Fibroblast of skin of right biceps (primary cell): ENCODE results near the gene PLEKHO2.
"Not testable (repeated sequence)": the region's sequence is repeated elsewhere in the genome, so short reads cannot be mapped to it uniquely, and the experiment has no call there.

Experiments
- DNase-seq: peaks from one replicate; pipeline ENCODE4 v3.0.0-alpha.2; 2013

Gene PLEKHO2, protein sequence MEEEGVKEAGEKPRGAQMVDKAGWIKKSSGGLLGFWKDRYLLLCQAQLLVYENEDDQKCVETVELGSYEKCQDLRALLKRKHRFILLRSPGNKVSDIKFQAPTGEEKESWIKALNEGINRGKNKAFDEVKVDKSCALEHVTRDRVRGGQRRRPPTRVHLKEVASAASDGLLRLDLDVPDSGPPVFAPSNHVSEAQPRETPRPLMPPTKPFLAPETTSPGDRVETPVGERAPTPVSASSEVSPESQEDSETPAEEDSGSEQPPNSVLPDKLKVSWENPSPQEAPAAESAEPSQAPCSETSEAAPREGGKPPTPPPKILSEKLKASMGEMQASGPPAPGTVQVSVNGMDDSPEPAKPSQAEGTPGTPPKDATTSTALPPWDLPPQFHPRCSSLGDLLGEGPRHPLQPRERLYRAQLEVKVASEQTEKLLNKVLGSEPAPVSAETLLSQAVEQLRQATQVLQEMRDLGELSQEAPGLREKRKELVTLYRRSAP

DNA sequence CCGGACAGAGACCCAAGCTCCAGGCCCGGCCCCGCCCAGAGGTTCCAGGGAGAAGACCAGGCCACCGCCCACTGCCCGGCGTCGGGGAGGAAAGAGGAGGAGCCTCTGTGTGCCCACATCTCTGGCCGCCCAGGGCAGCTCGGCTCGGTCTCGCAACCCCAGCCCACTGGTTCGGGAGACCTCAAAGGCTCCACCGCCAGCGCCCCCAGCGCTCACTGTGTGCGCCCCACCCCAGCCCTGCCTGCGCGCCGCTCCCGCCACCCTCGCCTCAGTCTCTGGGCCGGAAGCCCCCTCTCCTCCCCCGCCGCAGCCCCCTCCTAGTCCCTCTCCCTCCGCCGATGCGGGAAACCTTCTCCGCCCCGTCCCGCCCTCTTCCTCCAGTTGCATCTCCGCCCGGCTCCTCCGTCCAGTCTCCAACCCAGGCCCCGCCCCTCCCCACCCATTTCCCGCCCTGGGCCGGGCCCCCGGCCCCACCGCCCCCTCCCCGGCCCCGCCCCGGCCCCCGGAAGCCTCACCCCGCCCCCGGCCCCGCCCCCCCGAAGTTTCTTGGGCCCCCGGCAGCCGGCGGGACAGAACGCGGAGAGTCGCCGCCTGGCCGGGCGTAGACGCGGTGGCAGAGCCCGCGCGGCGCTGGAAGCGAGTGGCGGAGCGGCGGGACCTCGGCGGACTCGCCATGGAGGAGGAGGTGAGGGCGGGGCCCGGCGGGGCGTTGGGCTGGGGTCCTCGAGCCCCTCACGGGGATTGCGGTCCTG, at the start of gene PLEKHO2:
TSS of gene PLEKHO2 (plus strand) at position 572 of the 752 bp plus-strand sequence. CDS start at position 674, 102 bp downstream.
- DNase-seq, result peak; percentile 96

DNA sequence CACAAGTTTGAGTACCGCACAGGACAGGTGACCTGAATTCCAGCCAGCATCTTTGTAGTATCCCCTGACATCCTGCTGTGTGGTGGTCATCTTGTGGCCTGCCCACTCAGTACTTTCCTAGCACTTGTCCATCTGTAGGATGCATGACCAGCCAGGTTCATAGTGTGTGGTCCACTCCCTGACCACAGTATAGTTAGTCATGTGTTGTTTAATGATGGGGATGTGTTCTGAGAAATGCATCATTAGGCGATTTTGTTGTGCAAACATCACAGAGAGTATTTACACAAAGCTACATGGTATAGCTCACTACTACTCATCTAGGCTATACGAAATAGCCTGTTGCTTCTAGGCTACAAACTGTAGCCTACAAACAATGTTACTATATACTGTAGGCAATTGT, 49.4 kb upstream of the PLEKHO2 start:
- DNase-seq, result no peak

DNA sequence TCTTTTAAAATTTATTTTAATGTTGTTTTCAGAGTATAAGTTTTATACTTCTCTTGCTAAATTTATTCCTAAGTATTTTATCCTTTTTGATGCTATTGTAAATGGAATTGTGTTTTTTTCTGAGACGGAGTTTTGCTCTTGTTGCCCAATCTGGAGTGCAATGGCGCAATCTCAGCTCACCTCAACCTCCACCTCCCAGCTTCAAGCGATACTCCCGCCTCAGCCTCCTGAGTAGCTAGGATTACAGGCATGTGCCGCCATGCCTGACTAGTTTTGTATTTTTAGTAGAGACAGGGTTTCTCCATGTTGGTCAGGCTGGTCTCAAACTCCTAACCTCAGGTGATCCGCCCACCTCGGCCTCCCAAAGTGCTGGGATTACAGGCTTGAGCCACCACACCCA, 46.4 kb upstream of the PLEKHO2 start:
- DNase-seq, result not testable (repeated sequence)

DNA sequence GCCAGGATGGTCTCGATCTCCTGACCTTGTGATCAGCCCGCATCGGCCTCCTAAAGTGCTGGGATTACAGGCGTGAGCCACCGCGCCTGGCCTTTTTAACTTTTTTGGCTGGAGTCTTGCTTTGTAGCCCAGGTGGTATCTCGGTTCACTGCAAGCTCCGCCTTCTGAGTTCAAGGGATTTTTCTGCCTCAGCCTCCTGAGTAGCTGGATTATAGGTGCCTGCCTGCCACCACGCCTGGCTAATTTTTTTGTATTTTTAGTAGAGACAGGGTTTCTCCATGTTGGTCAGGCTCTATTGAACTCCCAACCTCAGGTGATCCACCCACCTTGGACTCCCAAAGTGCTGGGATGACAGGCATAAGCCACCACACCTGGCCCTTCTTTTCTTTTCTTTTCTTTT, 45.8 kb upstream of the PLEKHO2 start:
- not testable (repeated sequence) for DNase-seq

DNA sequence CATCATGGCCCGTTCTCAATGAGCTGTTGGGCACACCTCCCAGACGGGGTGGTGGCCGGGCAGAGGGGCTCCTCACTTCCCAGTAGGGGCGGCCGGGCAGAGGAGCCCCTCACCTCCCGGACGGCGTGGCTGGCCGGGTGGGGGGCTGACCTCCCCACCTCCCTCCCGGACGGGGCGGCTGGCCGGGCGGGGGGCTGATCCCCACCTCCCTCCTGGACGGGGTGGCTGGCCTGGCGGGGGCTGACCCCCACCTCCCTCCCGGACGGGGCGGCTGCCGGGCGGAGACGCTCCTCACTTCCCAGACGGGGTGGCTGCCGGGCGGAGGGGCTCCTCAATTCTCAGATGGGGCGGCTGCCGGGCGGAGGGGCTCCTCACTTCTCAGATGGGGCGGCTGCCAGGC, 42.8 kb upstream of the PLEKHO2 start:
- DNase-seq, result not testable (repeated sequence)

DNA sequence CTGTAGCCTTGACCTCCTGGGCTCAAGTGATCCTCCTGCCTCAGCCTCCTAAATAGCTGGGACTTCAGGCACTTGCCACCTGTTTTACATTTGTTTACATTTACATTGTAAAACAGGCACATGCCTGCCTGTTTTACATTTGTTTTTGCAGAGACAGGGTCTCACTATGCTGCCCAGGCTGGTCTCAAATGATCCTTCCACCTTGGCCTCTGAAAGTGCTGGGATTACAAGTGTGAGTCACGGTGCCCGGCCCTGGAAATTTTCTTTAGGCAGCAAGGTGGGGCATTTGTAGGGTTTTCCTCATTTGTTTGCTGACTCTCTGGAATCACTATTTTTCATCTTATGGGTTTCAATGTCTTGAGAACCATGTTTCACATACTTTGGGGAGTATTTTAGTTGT, 41.2 kb upstream of the PLEKHO2 start:
- DNase-seq, result no peak

DNA sequence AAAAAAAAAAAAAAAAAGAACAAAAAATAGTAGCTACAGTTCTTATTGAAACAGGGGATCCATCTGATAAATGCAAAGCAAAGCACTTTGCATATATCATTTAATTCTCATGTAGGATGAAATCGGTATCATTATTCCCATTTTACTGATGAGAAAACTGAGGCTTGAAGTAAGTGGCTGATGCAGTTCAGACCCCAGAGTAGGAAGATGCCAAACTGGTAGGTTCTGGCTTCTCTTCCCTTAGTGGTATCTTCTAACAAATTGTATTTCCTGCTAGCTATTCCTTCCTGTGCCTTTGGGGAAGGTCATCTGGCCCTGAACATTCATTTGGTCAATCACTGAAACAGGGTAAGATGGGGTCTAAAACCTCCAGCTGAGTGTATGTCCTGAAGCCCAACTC, 38.2 kb upstream of the PLEKHO2 start:
- DNase-seq, result no peak

DNA sequence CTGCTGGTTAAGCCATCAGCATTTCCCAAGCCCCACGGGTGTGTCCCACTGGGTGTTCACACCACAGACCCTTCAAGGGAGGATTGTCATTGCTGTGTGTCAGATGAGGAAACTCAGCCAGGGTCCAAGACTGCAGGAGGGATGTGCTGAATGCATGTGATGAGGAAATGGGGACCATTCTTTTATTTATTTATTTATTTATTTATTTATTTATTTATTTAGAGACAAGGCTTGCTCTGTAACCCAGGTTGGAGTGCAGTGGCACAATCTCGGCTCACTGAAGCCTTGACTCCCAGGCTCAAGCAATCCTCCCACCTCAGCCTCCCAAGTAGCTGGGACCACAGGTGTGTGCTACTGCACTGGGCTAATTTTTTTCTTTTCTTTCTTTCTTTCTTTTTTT, 37.1 kb upstream of the PLEKHO2 start:
- no peak for DNase-seq

DNA sequence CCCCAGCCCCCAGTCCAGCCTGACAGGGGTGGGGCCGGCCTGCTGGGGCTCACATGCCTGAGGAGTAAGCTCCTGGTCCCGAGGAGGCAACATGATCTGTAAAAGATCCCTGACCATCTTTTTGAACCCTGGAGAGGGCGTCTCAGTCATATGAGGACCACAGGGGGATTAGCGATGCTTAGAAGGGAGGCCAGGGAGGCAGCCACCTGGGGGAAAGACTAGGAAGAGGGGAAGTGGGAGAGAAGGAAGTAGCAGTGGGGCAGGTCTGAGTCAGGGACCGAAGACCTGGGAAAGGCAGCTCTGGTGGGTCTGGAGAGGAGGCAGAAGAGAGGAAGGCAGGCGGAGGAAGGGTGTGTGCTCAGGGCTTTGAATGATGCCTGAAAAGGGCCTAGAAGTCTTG, 35.2 kb upstream of the PLEKHO2 start:
- no peak for DNase-seq

DNA sequence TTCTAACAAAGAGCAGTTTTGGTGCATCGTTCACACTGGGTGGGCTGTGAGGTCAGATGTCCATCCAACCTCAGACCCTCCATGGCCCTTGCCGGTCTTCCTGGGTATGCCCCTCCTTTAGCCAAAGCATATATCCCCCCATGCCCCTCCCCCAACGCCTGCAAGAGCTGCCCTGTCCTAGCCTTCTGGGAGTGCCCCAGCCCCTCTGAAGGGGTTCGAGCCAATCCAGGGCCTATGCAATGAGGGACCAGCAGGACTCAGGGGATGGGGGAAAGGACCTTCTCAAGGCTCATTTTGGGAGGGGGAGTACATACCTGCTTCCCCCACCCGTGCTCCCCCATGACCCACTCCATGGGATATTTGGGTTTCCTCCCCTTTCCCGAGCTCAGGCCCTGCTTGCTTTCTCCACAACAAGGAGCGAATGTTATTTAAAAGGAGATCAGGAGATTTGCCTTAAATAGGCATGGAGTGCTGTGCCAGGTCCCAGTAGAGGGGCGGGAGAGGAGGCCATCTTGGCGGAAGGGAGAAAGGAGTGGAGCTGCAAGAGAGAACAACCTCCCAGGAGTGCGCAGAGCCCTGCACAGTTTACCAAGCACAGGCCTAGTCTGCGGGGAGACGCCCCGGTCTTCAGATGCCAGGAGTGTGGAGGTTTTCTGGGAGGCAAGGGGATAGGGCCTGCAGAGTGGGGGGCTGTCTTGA, 34.5 kb upstream of the PLEKHO2 start:
- no peak for DNase-seq

DNA sequence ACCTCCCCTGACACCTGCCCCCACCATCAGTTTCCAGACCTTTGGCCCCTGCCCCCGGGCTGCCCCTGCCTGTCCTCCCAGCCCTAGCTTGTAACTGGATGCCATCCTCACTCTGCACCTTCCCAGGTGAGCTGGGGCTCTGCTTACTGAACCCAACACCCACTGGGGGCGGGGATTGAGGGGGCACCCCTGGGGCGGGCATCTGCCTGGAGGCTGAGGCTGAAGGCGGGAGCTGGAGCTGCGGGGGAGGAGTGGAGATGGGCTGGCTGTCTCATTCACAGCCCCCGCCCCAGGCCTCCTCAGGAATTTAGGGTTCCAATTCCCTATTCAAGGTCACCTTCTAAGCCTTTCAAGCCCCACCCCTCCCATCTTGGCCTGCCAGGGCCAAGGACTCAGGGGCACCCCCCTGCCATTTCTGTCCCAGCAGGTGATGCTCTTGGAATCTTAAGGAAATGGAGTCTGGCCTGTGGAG, 33.9 kb upstream of the PLEKHO2 start:
- no peak for DNase-seq

DNA sequence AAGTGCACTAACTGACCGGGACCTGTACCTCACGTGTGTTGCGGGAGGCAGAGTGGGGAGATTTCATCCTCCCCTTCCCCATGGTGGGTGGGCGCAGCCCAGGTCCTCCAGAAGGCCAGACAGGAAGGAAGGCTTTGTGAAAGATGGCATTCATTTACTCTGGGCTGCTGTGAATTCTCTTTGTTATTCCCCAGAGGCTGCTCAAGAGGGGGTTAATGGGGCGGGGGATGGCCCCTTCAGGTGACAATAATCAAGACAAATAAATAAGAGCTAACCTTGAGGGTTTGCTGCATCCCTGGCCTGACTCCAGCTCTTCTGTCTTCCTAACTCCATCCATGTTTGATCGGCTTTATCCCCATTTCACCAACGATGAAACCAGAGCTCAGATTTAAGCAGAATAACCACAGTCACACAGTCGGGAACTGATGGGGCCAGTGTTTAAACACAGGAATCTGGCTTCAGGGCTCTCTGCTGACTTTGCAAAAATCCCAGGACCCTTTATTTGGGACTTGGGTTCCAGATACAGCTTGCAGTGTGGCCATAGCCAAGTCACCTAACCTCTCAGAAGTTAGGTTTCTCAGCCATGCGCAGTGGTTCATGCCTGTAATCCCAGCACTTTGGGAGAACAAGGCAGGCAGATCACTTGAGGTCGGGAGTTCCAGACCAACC, 32.8 kb upstream of the PLEKHO2 start:
- DNase-seq, result no peak

DNA sequence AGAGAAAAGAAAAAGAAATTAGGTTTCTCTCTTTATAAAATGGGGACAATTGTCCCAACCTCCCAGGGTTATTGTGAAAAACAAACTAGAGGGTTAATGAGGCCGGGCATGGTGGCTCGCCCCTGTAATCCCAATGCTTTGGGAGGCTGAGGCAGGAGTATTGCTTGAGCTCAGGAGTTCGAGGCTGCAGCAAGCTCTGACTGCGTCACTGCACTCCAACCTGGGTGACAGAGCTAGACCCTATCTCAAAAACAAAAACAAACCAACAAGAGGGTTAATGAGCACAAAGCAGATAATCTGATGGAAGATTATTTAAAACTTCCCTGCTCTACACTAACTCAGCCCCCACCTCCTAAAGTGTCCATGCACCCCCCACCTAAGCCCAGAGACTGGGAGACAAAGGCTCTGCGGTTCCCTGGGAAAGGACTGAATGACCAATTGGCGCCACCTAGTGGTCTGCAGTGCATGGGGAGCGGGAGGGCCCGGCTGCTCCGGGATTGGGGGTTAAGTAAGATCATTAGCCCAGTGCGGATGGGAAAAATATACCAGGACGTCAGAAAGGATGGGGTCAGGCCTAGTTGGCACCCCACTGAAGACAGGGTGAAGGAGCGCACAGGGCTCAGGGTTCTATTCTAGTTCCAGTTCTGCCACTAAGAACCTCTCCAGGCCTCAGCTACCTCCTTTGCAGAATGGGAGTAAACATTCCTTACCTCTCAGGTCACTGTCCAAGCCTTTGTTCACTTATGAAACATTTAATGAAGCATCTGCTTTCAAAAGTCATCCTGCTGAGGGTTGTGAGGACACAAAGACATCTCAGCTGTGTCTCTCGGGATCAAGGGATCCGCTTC, 31.8 kb upstream of the PLEKHO2 start:
- DNase-seq, result peak; percentile 68

DNA sequence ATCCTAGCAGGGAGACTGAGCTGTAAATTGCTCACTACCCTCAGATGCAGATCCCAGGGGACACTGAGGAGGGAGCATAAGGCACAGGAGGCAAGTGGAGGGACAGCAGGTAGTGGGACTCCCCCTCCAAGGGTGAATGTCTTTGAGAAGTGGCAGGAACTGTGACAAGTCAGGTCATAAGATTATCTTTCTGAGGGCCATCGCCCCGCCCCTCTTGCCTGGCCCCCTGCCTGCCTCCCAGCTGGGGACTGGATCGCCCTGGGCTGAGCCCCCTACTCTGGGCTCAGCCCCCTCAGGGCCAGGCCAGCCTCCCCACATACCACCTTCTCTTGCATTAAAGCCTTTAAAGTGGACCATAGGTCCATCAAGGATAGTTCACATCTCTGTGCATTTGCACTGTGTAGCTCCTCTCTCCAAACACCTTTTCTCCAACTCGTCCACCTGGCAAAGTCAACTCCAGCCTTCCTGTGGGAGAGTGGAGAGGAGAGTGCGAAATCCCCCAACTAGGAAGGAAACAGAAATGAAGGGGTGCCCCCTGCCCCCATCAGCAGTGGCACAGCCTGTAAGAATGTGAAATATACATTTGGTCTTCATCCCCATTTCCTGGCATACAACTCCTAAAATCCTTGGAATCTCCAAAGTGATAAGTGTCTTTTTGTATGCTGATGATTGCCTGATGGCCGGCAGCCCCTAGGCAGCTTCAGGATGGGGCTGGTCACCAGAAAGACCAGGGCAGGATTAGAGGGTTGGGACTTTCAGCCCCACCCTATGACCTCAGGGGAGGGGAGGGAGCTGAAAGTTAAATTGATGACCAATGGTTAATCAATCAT, 31.0 kb upstream of the PLEKHO2 start:
- no peak for DNase-seq

DNA sequence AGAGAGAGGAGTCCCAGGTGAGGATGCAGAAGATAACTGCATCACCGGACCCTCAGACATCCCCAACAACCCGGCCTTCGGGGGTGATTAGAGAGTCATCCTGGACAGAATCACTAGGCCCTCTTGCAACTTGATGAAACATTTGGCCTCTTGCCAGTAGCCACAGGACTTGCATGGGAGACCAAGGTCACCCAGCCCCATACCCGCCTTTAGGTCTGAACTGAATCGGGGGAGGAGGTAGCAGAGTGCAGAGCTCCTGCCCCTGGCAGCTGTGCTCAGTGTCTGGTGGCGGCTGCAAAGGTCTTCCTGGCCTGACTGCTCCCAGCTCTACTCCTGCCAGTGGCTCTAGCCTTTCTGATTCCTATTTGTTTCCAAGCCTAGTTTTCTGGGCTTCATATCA, 28.6 kb upstream of the PLEKHO2 start:
- DNase-seq, result peak; percentile 40

DNA sequence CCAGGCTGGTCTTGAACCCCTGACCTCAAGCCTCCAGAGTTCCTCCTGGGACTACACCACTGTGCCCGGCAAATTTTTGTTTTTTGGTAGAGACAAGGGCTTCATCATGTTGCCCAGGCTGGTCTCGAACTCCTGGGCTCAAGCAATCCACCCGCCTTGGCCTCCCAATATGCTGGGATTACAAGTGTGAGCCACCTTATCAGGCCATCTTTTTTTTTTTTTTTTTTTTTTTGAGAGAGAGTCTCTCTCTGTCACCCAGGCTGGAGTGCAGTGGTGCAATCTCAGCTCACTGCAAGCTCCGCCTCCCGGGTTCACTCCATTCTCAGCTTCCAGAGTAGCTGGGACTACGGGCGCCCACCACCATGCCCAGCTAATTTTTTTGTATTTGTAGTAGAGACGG, 27.4 kb upstream of the PLEKHO2 start:
- DNase-seq, result not testable (repeated sequence)

DNA sequence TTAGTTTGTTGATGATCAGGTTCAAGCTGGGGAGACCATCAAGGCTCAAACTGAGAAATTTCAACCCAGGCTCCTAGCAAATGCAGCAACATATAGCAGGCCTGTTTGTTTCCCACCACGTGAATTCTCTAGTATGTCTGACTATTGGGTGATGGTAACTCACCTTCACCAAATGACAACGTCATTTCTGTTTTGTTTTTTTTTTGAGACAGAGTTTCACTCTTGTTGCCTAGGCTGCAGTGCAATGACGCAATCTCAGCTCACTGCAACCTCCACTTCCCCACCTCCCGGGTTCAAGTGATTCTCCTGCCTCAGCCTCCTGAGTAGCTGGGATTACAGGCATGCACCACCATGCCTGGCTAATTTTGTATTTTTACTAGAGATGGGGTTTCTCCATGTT, 26.8 kb upstream of the PLEKHO2 start:
- not testable (repeated sequence) for DNase-seq

DNA sequence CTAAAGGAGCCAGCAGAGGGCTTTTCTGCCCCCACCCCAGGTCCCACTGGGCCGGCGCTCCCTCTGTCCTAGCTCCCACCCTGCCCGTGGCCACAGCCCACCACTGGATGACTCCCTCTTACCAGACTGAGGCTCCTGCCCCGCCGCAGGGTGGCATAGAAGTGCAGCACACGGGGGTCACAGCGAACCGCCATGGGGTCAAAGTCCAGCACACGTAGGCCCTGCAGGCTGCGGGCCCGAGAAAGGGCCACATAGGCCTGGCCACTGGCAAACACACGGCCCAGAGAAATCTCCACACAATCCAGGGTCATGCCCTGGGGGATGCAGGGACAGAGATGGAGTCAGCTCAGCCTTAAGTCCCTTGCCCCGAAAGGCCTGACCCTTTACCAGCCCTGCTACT, 25.3 kb upstream of the PLEKHO2 start:
- no peak for DNase-seq

DNA sequence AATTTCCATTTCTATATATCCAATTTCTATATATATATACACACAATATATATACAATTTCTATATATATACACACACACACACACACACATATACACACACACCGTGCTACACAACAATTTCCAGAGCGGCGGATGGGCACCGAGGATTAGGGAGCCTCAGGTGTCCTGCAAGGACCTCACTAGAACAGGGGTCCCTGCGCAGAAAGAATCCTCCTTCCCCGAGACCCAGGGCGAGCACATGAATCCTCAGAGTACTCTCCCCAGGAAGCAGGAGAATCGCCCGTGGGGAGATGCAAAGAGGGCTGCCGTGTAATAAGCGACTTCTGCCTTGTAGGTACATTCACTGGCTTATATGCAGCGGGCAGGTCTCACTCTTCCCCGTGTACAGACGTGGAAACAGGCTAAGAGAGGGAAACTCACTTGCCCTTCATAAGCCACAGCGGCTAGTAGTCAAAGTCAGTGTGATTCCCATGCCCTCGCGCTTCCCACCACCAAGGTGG, 16.7 kb upstream of the PLEKHO2 start:
- DNase-seq, result peak; percentile 10

DNA sequence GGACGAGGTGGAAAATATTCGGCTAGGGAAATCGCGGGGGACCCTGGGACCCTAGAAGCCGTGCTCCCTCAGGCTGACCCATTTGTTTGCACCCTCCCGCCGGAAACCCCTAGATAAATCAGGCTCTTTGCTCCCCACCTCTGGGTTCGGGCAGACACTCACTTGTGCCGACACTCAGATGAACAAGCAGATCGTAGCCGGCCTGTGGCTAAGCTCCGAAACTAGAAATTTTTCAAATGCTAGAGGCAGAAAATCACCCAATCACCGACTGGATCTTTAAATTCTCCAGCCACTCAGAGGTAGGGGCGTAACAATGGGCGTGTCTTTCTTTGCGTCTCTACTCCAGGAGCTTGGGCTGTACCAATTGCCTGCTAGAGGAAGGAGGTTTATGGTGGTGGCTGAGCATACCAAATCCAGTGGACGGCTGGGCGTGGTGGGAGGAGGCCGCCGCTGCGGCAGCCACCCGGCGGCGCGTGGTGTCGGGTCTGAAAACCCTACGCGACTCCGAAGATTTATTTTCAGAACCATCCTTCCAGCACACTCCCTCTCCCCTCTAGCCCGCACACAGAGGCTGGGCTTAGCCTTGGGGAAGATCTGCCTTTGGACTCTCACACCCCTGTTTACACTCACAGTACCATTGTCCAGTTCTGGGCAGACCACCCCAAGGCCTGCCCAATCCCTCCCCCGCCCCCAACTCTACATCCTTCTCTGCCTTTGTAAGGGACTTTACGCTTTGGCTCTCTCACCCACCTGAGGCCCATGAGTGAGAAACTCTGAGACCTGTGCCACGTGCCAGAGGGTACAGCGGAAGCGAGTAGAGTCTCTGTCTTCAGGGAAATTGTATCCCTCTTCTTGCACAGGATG, 16.1 kb upstream of the PLEKHO2 start, which contains the start of gene PIF1:
TSS of gene PIF1 (minus strand) at position 217 of the 864 bp plus-strand sequence. CDS start 1,312 bp downstream, outside the sequence.
- peak; percentile 99 for DNase-seq
